Measurements from ENCODE around the gene SRSF8. TPM values are rescaled to one million over a fixed set of nuclear protein-coding genes. Genes with fewer than 3 reads are reported as not detected.

Gene SRSF8
- total and polyA plus RNA-seq, 2 donors from 2014 or later: 45.6 to 64.2 TPM

- FAIRE-seq: no peak
- no peak overlapping the region for H3K4me3 ChIP-seq (ENCODE audit: low read length in 3 of 3)
- H3K9ac ChIP-seq (ENCODE audit: low read length in 3 of 3): no peak overlapping the region
- no peaks in the 10 kb centered on the region for H3K9me3 ChIP-seq (ENCODE audit: control insufficient read depth in 2 of 3, insufficient read depth in 1 of 3, low read length in 3 of 3)
- no peak overlapping the region for H3K27ac ChIP-seq (ENCODE audit: low read depth in 2 of 2, low read length in 2 of 2)
- H3K27me3 ChIP-seq (ENCODE audit: control insufficient read depth, insufficient read depth, low read length): no peaks in the 10 kb centered on the region
- H3K4me1 ChIP-seq (ENCODE audit: control insufficient read depth in 2 of 3, insufficient read depth in 2 of 3, low read depth in 1 of 3, low read length in 3 of 3): peaks cover 0 to 11% (median 9%) of the 10 kb centered on the region in 3 donors
- TF ChIP-seq, protein P1, sequence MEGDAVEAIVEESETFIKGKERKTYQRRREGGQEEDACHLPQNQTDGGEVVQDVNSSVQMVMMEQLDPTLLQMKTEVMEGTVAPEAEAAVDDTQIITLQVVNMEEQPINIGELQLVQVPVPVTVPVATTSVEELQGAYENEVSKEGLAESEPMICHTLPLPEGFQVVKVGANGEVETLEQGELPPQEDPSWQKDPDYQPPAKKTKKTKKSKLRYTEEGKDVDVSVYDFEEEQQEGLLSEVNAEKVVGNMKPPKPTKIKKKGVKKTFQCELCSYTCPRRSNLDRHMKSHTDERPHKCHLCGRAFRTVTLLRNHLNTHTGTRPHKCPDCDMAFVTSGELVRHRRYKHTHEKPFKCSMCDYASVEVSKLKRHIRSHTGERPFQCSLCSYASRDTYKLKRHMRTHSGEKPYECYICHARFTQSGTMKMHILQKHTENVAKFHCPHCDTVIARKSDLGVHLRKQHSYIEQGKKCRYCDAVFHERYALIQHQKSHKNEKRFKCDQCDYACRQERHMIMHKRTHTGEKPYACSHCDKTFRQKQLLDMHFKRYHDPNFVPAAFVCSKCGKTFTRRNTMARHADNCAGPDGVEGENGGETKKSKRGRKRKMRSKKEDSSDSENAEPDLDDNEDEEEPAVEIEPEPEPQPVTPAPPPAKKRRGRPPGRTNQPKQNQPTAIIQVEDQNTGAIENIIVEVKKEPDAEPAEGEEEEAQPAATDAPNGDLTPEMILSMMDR (IDR thresholded peaks at IDR 0.05; ENCODE audit: borderline replicate concordance, extremely low read depth, insufficient read depth): no peak
- no peaks in the 10 kb centered on the region for H3K36me3 ChIP-seq (ENCODE audit: control insufficient read depth in 2 of 3, insufficient read depth in 3 of 3, low read length in 3 of 3)
- intact Hi-C loops (cut with DNase I): no loop called here
- no peak for DNase-seq
Measured at GRCh38 chr11:95057959-95058358, 8.8 kb upstream of the SRSF8 start.

GRCh38 chr11:95058621-95059020 is 8.1 kb upstream of the SRSF8 start:
- FAIRE-seq: no peak
- TF ChIP-seq, protein P1 (IDR thresholded peaks at IDR 0.05; ENCODE audit: borderline replicate concordance, extremely low read depth, insufficient read depth): no peak
- Histone ChIP-seq H3K27ac (ENCODE audit: low read depth in 2 of 2, low read length in 2 of 2) (no peak overlapping the region), H3K4me1 (ENCODE audit: control insufficient read depth in 2 of 3, insufficient read depth in 2 of 3, low read depth in 1 of 3, low read length in 3 of 3) (peaks cover 0 to 8% (median 8%) of the 10 kb centered on the region in 3 donors), H3K9me3 (ENCODE audit: control insufficient read depth in 2 of 3, insufficient read depth in 1 of 3, low read length in 3 of 3) (no peaks in the 10 kb centered on the region), H3K36me3 (ENCODE audit: control insufficient read depth in 2 of 3, insufficient read depth in 3 of 3, low read length in 3 of 3) (no peaks in the 10 kb centered on the region), H3K9ac (ENCODE audit: low read length in 3 of 3) (no peak overlapping the region), H3K4me3 (ENCODE audit: low read length in 3 of 3) (no peak overlapping the region), H3K27me3 (ENCODE audit: control insufficient read depth, insufficient read depth, low read length) (no peaks in the 10 kb centered on the region)
- intact Hi-C loops (cut with DNase I): no loop called here
- DNase-seq: no peak

DNA sequence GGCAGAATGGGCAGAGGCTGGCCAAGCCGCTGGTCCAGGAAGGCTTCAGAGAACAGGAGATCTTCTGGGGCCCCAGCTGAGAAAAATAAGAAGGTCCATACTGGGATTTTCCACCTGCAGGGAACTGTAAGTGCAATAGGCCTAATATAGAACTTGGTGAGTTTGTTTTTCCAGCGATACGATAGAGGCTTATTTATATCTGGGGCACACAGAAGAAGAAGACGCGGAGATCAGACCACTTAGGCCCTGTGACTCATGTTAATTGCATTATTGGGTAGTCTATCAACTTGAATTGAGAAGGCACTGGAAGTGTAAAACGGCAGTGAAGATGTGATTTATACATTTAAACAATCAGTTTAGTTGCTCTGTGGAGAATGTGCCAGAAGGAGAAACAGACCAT is 7.7 kb upstream of the SRSF8 start:
- no peak for FAIRE-seq
- TF ChIP-seq, protein P1 (IDR thresholded peaks at IDR 0.05; ENCODE audit: borderline replicate concordance, extremely low read depth, insufficient read depth): no peak
- H3K36me3 ChIP-seq (ENCODE audit: control insufficient read depth in 2 of 3, insufficient read depth in 3 of 3, low read length in 3 of 3): no peaks in the 10 kb centered on the region
- intact Hi-C loops (cut with DNase I): no loop called here
- no peaks in the 10 kb centered on the region for H3K9me3 ChIP-seq (ENCODE audit: control insufficient read depth in 2 of 3, insufficient read depth in 1 of 3, low read length in 3 of 3)
- no peak overlapping the region for H3K4me3 ChIP-seq (ENCODE audit: low read length in 3 of 3)
- no peaks in the 10 kb centered on the region for H3K27me3 ChIP-seq (ENCODE audit: control insufficient read depth, insufficient read depth, low read length)
- H3K4me1 ChIP-seq (ENCODE audit: control insufficient read depth in 2 of 3, insufficient read depth in 2 of 3, low read depth in 1 of 3, low read length in 3 of 3): peaks cover 0 to 4% (median 4%) of the 10 kb centered on the region in 3 donors
- no peak overlapping the region for H3K27ac ChIP-seq (ENCODE audit: low read depth in 2 of 2, low read length in 2 of 2)
- DNase-seq: no peak
- no peak overlapping the region for H3K9ac ChIP-seq (ENCODE audit: low read length in 3 of 3)

DNA sequence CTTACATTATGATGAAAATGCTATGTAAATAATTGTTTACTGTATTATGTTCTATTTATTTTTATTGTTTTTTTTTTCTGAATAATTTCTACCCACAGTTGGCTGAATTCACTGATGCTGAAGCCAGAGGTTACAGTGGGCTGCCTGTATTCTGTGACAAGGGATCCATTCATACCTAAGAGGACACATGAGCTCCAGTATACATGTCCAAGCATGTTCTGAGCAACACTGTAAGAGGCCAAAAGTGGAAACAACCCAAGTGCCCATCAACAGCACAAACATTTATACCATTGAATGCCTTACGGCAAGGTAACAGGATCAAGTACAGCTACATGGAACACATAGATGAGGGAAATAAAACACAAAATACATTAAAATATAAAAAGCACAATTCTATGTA is 1.4 kb upstream of the SRSF8 start:
- TF ChIP-seq, protein P1 (IDR thresholded peaks at IDR 0.05; ENCODE audit: borderline replicate concordance, extremely low read depth, insufficient read depth): no peak
- intact Hi-C loops (cut with DNase I): no loop called here

More for the DNA sequence above, 1.4 kb upstream of the SRSF8 start:
- Histone ChIP-seq H3K36me3 (ENCODE audit: control insufficient read depth in 2 of 3, insufficient read depth in 3 of 3, low read length in 3 of 3) (peaks cover 0 to under 1% (median 0%) of the 10 kb centered on the region in 3 donors), H3K27me3 (ENCODE audit: control insufficient read depth, insufficient read depth, low read length) (no peaks in the 10 kb centered on the region), H3K9me3 (ENCODE audit: control insufficient read depth in 2 of 3, insufficient read depth in 1 of 3, low read length in 3 of 3) (no peaks in the 10 kb centered on the region), H3K9ac (ENCODE audit: low read length in 3 of 3) (no peak overlapping the region), H3K27ac (ENCODE audit: low read depth in 2 of 2, low read length in 2 of 2) (no peak overlapping the region), H3K4me1 (ENCODE audit: control insufficient read depth in 2 of 3, insufficient read depth in 2 of 3, low read depth in 1 of 3, low read length in 3 of 3) (peaks cover 0 to 8% (median 5%) of the 10 kb centered on the region in 3 donors), H3K4me3 (ENCODE audit: low read length in 3 of 3) (no peak overlapping the region)
- no peak for DNase-seq
- FAIRE-seq: no peak

Measured in kidney (tissue), 14 donors.